DMS114 treated with DMSO at 0.1 percent for 48 hours (cell line): ENCODE measurements around the gene STXBP2.

Experiments
- DNase-seq: peaks from one replicate; lab custom pipeline; 2025; ENCODE audit not compliant: unreplicated experiment; lab: John Stamatoyannopoulos, UW

The STXBP2 gene

GRCh38 chr19:7648265-7649014 lies 11.5 kb downstream of the STXBP2 start:
- DNase-seq = no peak

- DNase-seq = no peak
Observed at GRCh38 chr19:7650148-7650547, 13.2 kb downstream of the STXBP2 start.

- DNase-seq = no peak
Observed at GRCh38 chr19:7652061-7652641, 15.2 kb downstream of the STXBP2 start.

- no peak for DNase-seq
Observed at GRCh38 chr19:7654401-7654800, 17.5 kb downstream of the STXBP2 start.

GRCh38 chr19:7655581-7655980 lies 18.7 kb downstream of the STXBP2 start:
- DNase-seq = no peak

- no peak for DNase-seq
Observed at GRCh38 chr19:7657131-7657751, 20.3 kb downstream of the STXBP2 start.

- no peak for DNase-seq
Observed at GRCh38 chr19:7658219-7658686, 21.3 kb downstream of the STXBP2 start.

GRCh38 chr19:7661744-7662538 lies 25.0 kb downstream of the STXBP2 start:
- DNase-seq = no peak

GRCh38 chr19:7662657-7663056 lies 25.7 kb downstream of the STXBP2 start:
- no peak for DNase-seq

- DNase-seq = no peak
Observed at GRCh38 chr19:7663706-7664105, 26.8 kb downstream of the STXBP2 start.

- no peak for DNase-seq
Observed at GRCh38 chr19:7665076-7665475, 28.2 kb downstream of the STXBP2 start.

GRCh38 chr19:7668842-7669241 lies 31.9 kb downstream of the STXBP2 start, which contains the start of gene RETN:
RETN (plus strand) TSS chr19:7669049; CDS start chr19:7669327, 278 bp downstream.
- DNase-seq = no peak

- no peak for DNase-seq
Observed at GRCh38 chr19:7669641-7670040, 32.7 kb downstream of the STXBP2 start.

GRCh38 chr19:7670150-7670783 lies 33.4 kb downstream of the STXBP2 start:
- no peak for DNase-seq

- DNase-seq = no peak
Observed at GRCh38 chr19:7670790-7671189, 33.9 kb downstream of the STXBP2 start.

GRCh38 chr19:7672522-7672921 lies 35.6 kb downstream of the STXBP2 start:
- DNase-seq = no peak

GRCh38 chr19:7674010-7675005 lies 37.4 kb downstream of the STXBP2 start:
- DNase-seq = peak; percentile 22

- no peak for DNase-seq
Observed at GRCh38 chr19:7676376-7676775, 39.5 kb downstream of the STXBP2 start.

- no peak for DNase-seq
Observed at GRCh38 chr19:7676854-7677253, 39.9 kb downstream of the STXBP2 start, which contains the start of gene MCEMP1. MCEMP1 (plus strand) TSS chr19:7677090; CDS start chr19:7677121, 31 bp downstream.
